ENCODE measurements around the gene ARRB2. TPM values are rescaled to one million over a fixed set of nuclear protein-coding genes. Genes with fewer than 3 reads are reported as not detected.

ARRB2 gene
- total and polyA plus RNA-seq, 2 donors from 2014 or later = 32.8 to 63.1 TPM

DNA sequence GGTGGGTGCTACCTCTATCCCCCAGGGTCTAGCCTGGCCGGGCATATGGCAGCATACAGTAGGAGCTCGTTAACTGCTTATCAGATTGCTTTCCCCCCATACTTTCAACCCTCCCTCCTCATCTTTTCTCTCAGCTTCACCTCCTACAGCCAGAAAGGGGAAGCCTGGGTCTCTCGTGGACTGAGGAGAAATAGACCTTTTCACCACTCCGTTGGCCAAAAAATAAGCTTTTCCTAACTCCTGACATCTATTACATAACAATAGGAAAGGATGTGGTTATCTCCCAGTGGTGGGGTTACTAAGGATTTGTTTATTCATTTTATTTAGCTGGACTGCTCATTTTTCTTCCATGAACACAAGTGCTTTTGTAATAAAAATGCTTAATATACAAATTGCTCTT is 38.3 kb downstream of the ARRB2 start:
- FAIRE-seq (no peak), DNase-seq (peak in 1 of 5 donors; percentile 33)
- Histone ChIP-seq H3K27me3 (ENCODE audit: control insufficient read depth, insufficient read depth, low read length) (peaks cover 2% of the 10 kb centered on the region), H3K9ac (ENCODE audit: low read length in 3 of 3) (no peak overlapping the region), H3K4me3 (ENCODE audit: low read length in 3 of 3) (no peak overlapping the region), H3K36me3 (ENCODE audit: control insufficient read depth in 2 of 3, insufficient read depth in 3 of 3, low read length in 3 of 3) (no peaks in the 10 kb centered on the region), H3K9me3 (ENCODE audit: control insufficient read depth in 2 of 3, insufficient read depth in 1 of 3, low read length in 3 of 3) (no peaks in the 10 kb centered on the region), H3K4me1 (ENCODE audit: control insufficient read depth in 2 of 3, insufficient read depth in 2 of 3, low read depth in 1 of 3, low read length in 3 of 3) (peaks cover 0 to 4% (median 0%) of the 10 kb centered on the region in 3 donors), H3K27ac (ENCODE audit: low read depth in 2 of 2, low read length in 2 of 2) (no peak overlapping the region)
- TF ChIP-seq, protein P1, sequence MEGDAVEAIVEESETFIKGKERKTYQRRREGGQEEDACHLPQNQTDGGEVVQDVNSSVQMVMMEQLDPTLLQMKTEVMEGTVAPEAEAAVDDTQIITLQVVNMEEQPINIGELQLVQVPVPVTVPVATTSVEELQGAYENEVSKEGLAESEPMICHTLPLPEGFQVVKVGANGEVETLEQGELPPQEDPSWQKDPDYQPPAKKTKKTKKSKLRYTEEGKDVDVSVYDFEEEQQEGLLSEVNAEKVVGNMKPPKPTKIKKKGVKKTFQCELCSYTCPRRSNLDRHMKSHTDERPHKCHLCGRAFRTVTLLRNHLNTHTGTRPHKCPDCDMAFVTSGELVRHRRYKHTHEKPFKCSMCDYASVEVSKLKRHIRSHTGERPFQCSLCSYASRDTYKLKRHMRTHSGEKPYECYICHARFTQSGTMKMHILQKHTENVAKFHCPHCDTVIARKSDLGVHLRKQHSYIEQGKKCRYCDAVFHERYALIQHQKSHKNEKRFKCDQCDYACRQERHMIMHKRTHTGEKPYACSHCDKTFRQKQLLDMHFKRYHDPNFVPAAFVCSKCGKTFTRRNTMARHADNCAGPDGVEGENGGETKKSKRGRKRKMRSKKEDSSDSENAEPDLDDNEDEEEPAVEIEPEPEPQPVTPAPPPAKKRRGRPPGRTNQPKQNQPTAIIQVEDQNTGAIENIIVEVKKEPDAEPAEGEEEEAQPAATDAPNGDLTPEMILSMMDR (IDR thresholded peaks at IDR 0.05; ENCODE audit: borderline replicate concordance, extremely low read depth, insufficient read depth) = no peak
- intact Hi-C loops (cut with DNase I) = no loop called here

DNA sequence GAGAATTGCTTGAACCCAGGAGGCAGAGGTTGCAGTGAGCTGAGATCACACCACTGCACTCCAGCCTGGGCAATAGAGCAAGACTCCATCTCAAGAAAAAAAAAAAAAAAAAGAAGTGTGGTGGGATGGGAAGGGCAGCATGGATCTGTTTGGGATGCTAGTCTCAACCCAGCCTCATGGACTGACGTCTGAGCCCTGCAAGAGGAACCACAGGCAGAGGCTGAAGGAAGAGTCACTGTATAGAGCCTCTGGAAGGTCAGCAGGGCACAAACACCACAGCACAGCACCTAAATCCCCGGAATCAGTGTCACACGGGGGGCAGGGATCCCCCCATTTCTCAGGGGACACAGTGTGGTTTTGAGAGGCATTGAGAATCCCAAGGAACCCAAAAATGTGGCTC is 40.2 kb downstream of the ARRB2 start:
- Histone ChIP-seq H3K9me3 (ENCODE audit: control insufficient read depth in 2 of 3, insufficient read depth in 1 of 3, low read length in 3 of 3) (no peaks in the 10 kb centered on the region), H3K4me3 (ENCODE audit: low read length in 3 of 3) (no peak overlapping the region), H3K27ac (ENCODE audit: low read depth in 2 of 2, low read length in 2 of 2) (no peak overlapping the region), H3K27me3 (ENCODE audit: control insufficient read depth, insufficient read depth, low read length) (no peaks in the 10 kb centered on the region), H3K36me3 (ENCODE audit: control insufficient read depth in 2 of 3, insufficient read depth in 3 of 3, low read length in 3 of 3) (no peaks in the 10 kb centered on the region), H3K4me1 (ENCODE audit: control insufficient read depth in 2 of 3, insufficient read depth in 2 of 3, low read depth in 1 of 3, low read length in 3 of 3) (peaks cover 0 to 4% (median 0%) of the 10 kb centered on the region in 3 donors), H3K9ac (ENCODE audit: low read length in 3 of 3) (no peak overlapping the region)
- DNase-seq = peak in 1 of 5 donors; percentile 4
- intact Hi-C loops (cut with DNase I) = no loop called here
- TF ChIP-seq, protein P1 (IDR thresholded peaks at IDR 0.05; ENCODE audit: borderline replicate concordance, extremely low read depth, insufficient read depth) = no peak
- FAIRE-seq = no peak

DNA sequence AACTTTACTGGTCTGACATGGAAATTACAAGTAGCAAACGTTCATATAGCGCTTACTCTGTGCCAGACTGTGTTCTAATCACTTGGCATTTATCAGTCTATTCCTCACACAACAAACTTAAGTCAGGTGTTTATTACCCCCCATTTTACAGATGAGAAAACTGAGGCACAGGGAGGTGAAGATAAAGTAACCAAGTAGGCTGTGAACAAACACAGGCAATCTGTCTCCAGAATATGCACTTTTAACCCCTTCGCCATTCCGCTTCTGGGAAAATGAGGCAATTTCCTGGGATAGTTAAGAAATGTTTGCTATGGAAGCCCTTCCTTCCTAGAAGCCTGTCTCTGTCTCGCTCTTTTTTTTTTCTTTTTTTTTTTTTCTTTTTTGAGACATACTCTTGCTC is 41.5 kb downstream of the ARRB2 start:
- intact Hi-C loops (cut with DNase I) = no loop called here
- no peak for DNase-seq
- no peak for FAIRE-seq
- Histone ChIP-seq H3K9ac (ENCODE audit: low read length in 3 of 3) (no peak overlapping the region), H3K4me3 (ENCODE audit: low read length in 3 of 3) (no peak overlapping the region), H3K27me3 (ENCODE audit: control insufficient read depth, insufficient read depth, low read length) (no peaks in the 10 kb centered on the region), H3K4me1 (ENCODE audit: control insufficient read depth in 2 of 3, insufficient read depth in 2 of 3, low read depth in 1 of 3, low read length in 3 of 3) (peaks cover 0 to 4% (median 0%) of the 10 kb centered on the region in 3 donors), H3K27ac (ENCODE audit: low read depth in 2 of 2, low read length in 2 of 2) (no peak overlapping the region), H3K36me3 (ENCODE audit: control insufficient read depth in 2 of 3, insufficient read depth in 3 of 3, low read length in 3 of 3) (no peaks in the 10 kb centered on the region), H3K9me3 (ENCODE audit: control insufficient read depth in 2 of 3, insufficient read depth in 1 of 3, low read length in 3 of 3) (no peaks in the 10 kb centered on the region)
- TF ChIP-seq, protein P1 (IDR thresholded peaks at IDR 0.05; ENCODE audit: borderline replicate concordance, extremely low read depth, insufficient read depth) = no peak

DNA sequence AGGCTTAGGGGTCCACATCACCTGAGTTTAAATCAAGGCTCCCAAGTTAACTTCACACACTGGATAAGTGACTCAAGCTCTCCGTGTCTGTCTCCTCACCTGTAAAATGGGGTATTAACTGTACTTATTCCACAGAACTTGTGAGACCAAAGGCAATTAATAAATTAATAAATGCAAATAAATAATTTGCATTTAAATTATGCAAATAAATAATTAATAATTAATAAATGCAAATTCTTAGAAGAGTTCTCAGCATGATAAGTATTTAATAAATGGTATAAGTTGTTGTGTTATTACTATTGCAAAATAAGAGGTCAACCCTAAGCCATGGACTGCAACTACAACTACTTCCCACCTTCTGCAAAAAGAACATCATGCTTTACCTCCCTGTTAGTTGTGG is 43.0 kb downstream of the ARRB2 start:
- Histone ChIP-seq H3K9me3 (ENCODE audit: control insufficient read depth in 2 of 3, insufficient read depth in 1 of 3, low read length in 3 of 3) (no peaks in the 10 kb centered on the region), H3K9ac (ENCODE audit: low read length in 3 of 3) (no peak overlapping the region), H3K36me3 (ENCODE audit: control insufficient read depth in 2 of 3, insufficient read depth in 3 of 3, low read length in 3 of 3) (no peaks in the 10 kb centered on the region), H3K4me3 (ENCODE audit: low read length in 3 of 3) (no peak overlapping the region), H3K27ac (ENCODE audit: low read depth in 2 of 2, low read length in 2 of 2) (no peak overlapping the region), H3K4me1 (ENCODE audit: control insufficient read depth in 2 of 3, insufficient read depth in 2 of 3, low read depth in 1 of 3, low read length in 3 of 3) (peaks cover 0 to 3% (median 0%) of the 10 kb centered on the region in 3 donors), H3K27me3 (ENCODE audit: control insufficient read depth, insufficient read depth, low read length) (no peaks in the 10 kb centered on the region)
- intact Hi-C loops (cut with DNase I) = no loop called here
- FAIRE-seq (no peak), DNase-seq (no peak)
- TF ChIP-seq, protein P1 (IDR thresholded peaks at IDR 0.05; ENCODE audit: borderline replicate concordance, extremely low read depth, insufficient read depth) = no peak
